ENCODE results near the gene SLC17A1. TPM values are rescaled to one million over a fixed set of nuclear protein-coding genes. Genes with fewer than 3 reads are reported as not detected.

Gene SLC17A1
- total and polyA plus RNA-seq, 5 experiments from 2014 or later = not detected

DNA sequence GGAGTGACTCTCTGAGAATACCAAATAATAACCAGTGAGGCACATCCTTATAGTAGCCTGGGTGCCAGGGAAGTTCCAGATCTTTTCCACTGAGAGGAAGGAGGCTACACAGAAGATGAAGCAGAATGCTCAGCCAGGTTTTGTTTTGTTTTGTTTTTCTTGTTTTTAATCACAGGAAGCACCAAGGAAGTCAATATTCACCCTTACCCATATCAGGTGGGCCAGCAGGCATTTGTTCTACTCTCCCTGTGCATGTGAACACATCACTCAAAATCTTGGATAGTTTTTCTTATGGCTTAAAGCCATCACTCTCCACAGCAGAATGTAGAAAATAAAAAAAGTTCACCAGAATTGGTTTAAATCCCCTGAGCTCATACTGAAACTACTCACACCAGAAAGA lies 10.5 kb downstream of the SLC17A1 start:
- POLR2A ChIA-PET = no interaction called here
- no peak for DNase-seq
- H3K4me1 Mint-ChIP-seq = no peaks in the 10 kb centered on the region
- no peak overlapping the region for H3K4me3 Mint-ChIP-seq
- H3K27me3 Mint-ChIP-seq = peaks cover 7 to 43% (median 28%) of the 10 kb centered on the region in 5 donors
- H3K9me3 Mint-ChIP-seq = peaks cover 3 to 24% (median 14%) of the 10 kb centered on the region in 9 donors
- no peak overlapping the region for H3K27ac Mint-ChIP-seq
- no peak for ATAC-seq
- H3K36me3 Mint-ChIP-seq = peaks cover 0 to 10% (median 3%) of the 10 kb centered on the region in 3 donors

DNA sequence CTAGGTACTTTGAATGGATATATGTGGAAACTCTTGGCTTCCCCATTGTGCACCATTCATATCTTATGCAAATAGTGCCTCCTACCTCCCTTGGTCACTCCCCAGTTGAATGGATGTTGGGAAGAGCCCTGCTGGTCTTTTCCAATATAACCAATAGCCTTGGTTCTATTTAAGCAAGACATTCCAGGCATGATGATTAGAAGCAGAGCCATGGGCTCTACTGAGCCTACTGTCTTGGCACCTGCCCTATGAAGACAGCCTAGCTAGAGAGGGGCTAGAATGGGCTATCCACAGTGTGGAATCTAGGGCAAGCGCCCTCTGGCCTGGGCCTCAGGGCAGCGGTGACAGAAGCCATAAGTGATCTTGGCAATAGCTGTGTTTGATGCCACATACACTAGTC lies 15.6 kb downstream of the SLC17A1 start:
- DNase-seq = no peak

DNA sequence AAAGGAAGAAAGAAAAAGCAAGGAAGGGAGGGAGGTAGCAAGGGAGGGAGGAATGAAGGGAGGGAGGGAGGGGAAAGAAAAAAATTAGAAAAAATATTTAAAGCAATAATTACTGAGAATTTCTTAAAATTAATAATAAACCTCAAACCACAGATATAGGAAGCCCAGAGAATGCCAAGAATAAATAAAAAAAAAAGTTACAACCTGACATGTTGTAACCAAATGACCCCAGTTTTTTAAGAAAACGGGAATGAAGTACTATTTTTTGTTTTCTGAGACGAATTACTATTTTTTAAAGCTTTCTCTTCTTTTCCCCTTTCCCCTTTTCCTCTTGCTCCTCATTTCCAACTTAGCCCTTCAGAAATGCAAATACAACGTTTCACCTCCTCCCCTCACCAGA lies 16.7 kb downstream of the SLC17A1 start:
- peaks cover 0 to 5% (median 0%) of the 10 kb centered on the region in 9 donors for H3K9me3 Mint-ChIP-seq
- no peaks in the 10 kb centered on the region for H3K36me3 Mint-ChIP-seq
- H3K4me1 Mint-ChIP-seq = no peaks in the 10 kb centered on the region
- H3K27me3 Mint-ChIP-seq = peaks cover 7 to 45% (median 24%) of the 10 kb centered on the region in 5 donors
- DNase-seq (no peak), ATAC-seq (no peak)
- POLR2A ChIA-PET = no interaction called here
- no peak overlapping the region for H3K27ac Mint-ChIP-seq
- no peak overlapping the region for H3K4me3 Mint-ChIP-seq

More for the DNA sequence above, 15.6 kb downstream of the SLC17A1 start:
- H3K27ac Mint-ChIP-seq = no peak overlapping the region
- H3K9me3 Mint-ChIP-seq = peaks cover 0 to 5% (median 0%) of the 10 kb centered on the region in 9 donors
- no peaks in the 10 kb centered on the region for H3K36me3 Mint-ChIP-seq
- H3K27me3 Mint-ChIP-seq = peaks cover 7 to 45% (median 20%) of the 10 kb centered on the region in 5 donors
- H3K4me3 Mint-ChIP-seq = no peak overlapping the region
- no peaks in the 10 kb centered on the region for H3K4me1 Mint-ChIP-seq
- ATAC-seq = no peak
- POLR2A ChIA-PET = no interaction called here

DNA sequence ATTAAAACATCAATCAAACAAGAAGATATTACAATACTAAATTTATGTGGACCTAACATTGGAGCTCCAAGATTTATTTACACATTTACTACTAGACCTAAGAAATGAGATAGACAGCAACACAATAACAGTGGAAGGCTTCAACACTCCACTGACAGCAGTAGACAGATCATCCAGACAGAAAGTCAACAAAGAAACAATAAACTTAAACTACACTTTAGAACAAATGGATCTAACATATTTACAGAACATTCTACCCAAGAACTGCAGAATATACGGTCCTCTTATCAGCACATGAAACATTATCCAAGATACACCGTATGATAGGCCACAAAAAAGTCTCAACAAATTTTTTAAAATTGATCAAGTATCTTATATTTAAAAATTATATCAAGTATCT lies 27.0 kb downstream of the SLC17A1 start:
- no peak for ATAC-seq
- no peak overlapping the region for H3K4me3 Mint-ChIP-seq
- H3K27ac Mint-ChIP-seq = no peak overlapping the region

GRCh38 chr6:25801436-25801835 lies 30.4 kb downstream of the SLC17A1 start:
- POLR2A ChIA-PET = no interaction called here
- ATAC-seq = no peak
- no peak for DNase-seq
- Mint-ChIP-seq H3K4me1 (no peaks in the 10 kb centered on the region), H3K36me3 (peaks cover 0 to 7% (median 0%) of the 10 kb centered on the region in 3 donors), H3K27me3 (peaks cover 15 to 35% (median 28%) of the 10 kb centered on the region in 5 donors), H3K27ac (no peak overlapping the region), H3K9me3 (peaks cover 0 to 11% (median 0%) of the 10 kb centered on the region in 9 donors), H3K4me3 (no peak overlapping the region)

More for the DNA sequence above, 27.0 kb downstream of the SLC17A1 start:
- POLR2A ChIA-PET = no interaction called here
- DNase-seq = no peak
- peaks cover 0 to 7% (median 0%) of the 10 kb centered on the region in 3 donors for H3K36me3 Mint-ChIP-seq
- peaks cover 0 to 11% (median 0%) of the 10 kb centered on the region in 9 donors for H3K9me3 Mint-ChIP-seq
- H3K4me1 Mint-ChIP-seq = no peaks in the 10 kb centered on the region
- H3K27me3 Mint-ChIP-seq = peaks cover 16 to 36% (median 29%) of the 10 kb centered on the region in 5 donors

GRCh38 chr6:25794784-25795183 lies 37.1 kb downstream of the SLC17A1 start:
- peaks cover 0 to 11% (median 6%) of the 10 kb centered on the region in 5 donors for H3K27me3 Mint-ChIP-seq

DNA sequence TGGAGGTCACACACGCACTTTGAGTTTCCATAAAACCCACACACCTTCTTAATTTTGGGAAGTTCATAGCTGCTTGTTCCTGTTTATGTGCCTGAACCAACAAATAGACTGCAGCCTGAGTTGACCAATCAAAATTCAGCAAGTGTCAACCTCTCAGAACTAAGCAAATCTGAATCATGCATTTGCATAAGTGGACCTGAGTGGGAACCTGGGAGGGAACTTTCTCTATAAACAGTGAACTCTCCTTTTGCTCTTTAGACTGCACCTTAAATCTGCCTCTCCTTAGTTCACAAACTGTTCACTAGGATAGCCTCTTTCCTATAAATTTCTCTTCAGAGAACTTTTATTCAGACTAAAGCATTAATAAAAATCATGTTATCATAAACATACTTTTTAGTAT lies 37.9 kb downstream of the SLC17A1 start:
- Mint-ChIP-seq H3K27ac (no peak overlapping the region), H3K36me3 (no peaks in the 10 kb centered on the region), H3K4me3 (no peak overlapping the region), H3K9me3 (no peaks in the 10 kb centered on the region), H3K4me1 (no peaks in the 10 kb centered on the region), H3K27me3 (peaks cover 0 to 11% (median 6%) of the 10 kb centered on the region in 5 donors)
- DNase-seq (no peak), ATAC-seq (no peak)
- POLR2A ChIA-PET = no interaction called here

More at GRCh38 chr6:25794784-25795183, 37.1 kb downstream of the SLC17A1 start:
- POLR2A ChIA-PET = no interaction called here
- no peaks in the 10 kb centered on the region for H3K36me3 Mint-ChIP-seq
- H3K4me1 Mint-ChIP-seq = no peaks in the 10 kb centered on the region
- H3K4me3 Mint-ChIP-seq = no peak overlapping the region
- no peaks in the 10 kb centered on the region for H3K9me3 Mint-ChIP-seq
- ATAC-seq = no peak
- no peak overlapping the region for H3K27ac Mint-ChIP-seq
- no peak for DNase-seq

- H3K4me3 Mint-ChIP-seq = no peak overlapping the region
- H3K9me3 Mint-ChIP-seq = no peaks in the 10 kb centered on the region
- no peak overlapping the region for H3K27ac Mint-ChIP-seq
- no peaks in the 10 kb centered on the region for H3K36me3 Mint-ChIP-seq
- H3K27me3 Mint-ChIP-seq = peaks cover 0 to 4% (median 0%) of the 10 kb centered on the region in 5 donors
- DNase-seq (no peak), ATAC-seq (no peak)
- POLR2A ChIA-PET = interaction anchor here (0.5 kb wide), 1 partner anchor 11 kb away, joined by 3 read pairs; no protein-coding TSS in a partner anchor
- H3K4me1 Mint-ChIP-seq = no peaks in the 10 kb centered on the region
Observed at GRCh38 chr6:25792016-25792415, 39.8 kb downstream of the SLC17A1 start.

GRCh38 chr6:25789475-25789874 lies 42.4 kb downstream of the SLC17A1 start:
- DNase-seq = no peak
- Mint-ChIP-seq H3K9me3 (no peaks in the 10 kb centered on the region), H3K27me3 (peaks cover 0 to 2% (median 0%) of the 10 kb centered on the region in 5 donors), H3K4me1 (no peaks in the 10 kb centered on the region), H3K4me3 (no peak overlapping the region), H3K27ac (no peak overlapping the region), H3K36me3 (no peaks in the 10 kb centered on the region)
- POLR2A ChIA-PET = no interaction called here
- ATAC-seq = no peak

DNA sequence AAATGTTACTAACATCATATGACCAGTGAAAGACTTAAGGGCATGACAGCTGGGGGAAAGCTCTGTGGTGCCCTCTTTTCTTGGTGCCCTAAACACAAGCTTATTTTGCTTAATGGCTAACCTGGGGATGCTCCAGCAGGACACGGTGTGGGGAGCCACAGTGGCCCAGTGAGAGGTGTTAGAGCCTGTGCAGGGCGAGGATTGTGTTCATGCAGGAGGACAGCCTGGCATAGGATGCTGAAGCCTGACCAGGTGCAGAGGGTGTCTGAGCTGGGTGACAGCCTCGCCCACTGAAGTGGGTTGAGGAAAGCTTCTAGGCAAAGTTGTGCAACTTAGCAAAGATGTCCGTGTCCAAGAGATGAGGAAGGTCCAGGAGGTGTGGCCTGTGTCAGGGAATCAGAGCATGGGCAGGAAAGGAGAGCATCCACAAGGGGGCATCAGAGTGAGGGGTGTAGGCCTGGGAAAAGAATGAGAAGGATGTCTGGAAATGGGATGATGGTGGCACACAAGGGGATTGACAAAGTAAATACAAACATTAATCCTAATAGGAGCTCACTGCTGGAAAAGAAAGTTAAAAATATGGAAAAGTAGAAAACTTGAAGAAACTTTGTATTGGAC lies 43.4 kb downstream of the SLC17A1 start:
- Mint-ChIP-seq H3K4me3 (no peak overlapping the region), H3K36me3 (no peaks in the 10 kb centered on the region), H3K4me1 (no peaks in the 10 kb centered on the region), H3K9me3 (no peaks in the 10 kb centered on the region), H3K27ac (peak overlapping the region in 1 of 10 donors; percentile 2), H3K27me3 (peaks cover 0 to 2% (median under 1%) of the 10 kb centered on the region in 5 donors)
- DNase-seq (peak in 8 of 10 donors; percentile 14 to 67 (median 24)), ATAC-seq (peak in 1 of 2 donors; percentile 52)
- POLR2A ChIA-PET = interaction anchor here (0.8 kb wide), 1 partner anchor 238 kb away, joined by 3 read pairs; a partner anchor contains a TSS

DNA sequence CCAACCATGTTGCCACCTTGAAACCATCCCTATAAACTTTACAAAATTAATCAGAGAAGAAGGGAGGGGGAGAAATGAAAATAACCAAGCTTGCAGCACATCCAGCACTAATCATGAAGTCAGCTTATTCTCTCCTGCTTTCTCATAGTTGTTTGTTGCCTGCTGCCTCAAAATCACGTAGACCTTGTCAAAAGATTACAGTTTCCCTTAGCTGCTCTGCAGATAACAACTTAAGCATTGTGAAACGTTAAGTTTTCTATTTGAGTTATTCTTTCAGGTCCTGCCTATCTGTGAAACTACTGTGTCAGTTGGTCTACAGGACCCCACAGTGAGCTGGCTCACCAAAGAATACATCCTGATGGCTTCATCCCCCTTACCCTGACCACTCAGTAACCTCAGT lies 44.4 kb downstream of the SLC17A1 start:
- peaks cover 0 to 4% (median 2%) of the 10 kb centered on the region in 5 donors for H3K27me3 Mint-ChIP-seq
- ATAC-seq (no peak), DNase-seq (no peak)
- H3K36me3 Mint-ChIP-seq = no peaks in the 10 kb centered on the region
- H3K9me3 Mint-ChIP-seq = no peaks in the 10 kb centered on the region
- POLR2A ChIA-PET = no interaction called here
- H3K4me3 Mint-ChIP-seq = no peak overlapping the region
- H3K4me1 Mint-ChIP-seq = no peaks in the 10 kb centered on the region
- H3K27ac Mint-ChIP-seq = no peak overlapping the region

- ATAC-seq = no peak
- peaks cover 3 to 11% (median 9%) of the 10 kb centered on the region in 5 donors for H3K27me3 Mint-ChIP-seq
- H3K4me1 Mint-ChIP-seq = no peaks in the 10 kb centered on the region
- no peak for DNase-seq
- no peak overlapping the region for H3K27ac Mint-ChIP-seq
- no peaks in the 10 kb centered on the region for H3K9me3 Mint-ChIP-seq
- no peak overlapping the region for H3K4me3 Mint-ChIP-seq
- H3K36me3 Mint-ChIP-seq = no peaks in the 10 kb centered on the region
- POLR2A ChIA-PET = no interaction called here
Observed at GRCh38 chr6:25781134-25781533, 50.7 kb downstream of the SLC17A1 start.

DNA sequence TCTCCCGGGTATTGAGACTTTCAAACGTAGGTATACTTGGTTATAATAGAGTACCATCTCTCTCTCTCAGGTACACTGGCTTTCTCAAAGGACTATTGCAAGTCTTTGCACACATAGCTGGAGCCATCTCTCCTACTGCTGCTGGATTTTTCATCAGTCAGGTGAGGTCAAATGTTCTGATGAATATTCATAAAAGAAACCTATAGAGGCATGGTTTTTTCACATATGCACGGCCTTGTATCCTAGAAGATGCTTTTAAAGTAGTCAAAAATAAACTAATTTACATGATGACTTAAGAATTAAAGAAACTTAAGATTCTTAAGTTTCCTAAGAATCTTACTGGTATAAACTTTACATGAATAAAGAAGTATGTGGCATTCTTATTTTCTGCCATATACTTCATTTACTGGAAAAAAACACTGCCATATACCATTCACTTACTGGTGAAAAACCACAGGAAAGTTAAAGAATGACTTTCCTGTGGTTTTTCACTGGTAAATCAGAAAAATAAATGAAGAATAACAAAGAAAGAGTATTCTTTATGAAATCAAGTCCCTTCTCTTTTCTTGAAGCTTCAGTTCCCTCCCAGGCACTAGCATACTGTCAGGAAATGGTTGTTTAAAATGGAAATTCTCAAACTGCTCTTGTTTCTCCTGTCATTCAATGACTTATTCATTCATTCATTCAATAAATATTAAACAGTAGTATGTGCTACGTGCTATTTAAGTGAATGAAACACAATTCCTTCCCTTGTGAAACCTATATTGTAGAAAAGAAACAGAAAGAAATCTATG lies 53.8 kb downstream of the SLC17A1 start:
- DNase-seq = no peak
- H3K27me3 Mint-ChIP-seq = peaks cover 2 to 13% (median 9%) of the 10 kb centered on the region in 5 donors
- no peaks in the 10 kb centered on the region for H3K4me1 Mint-ChIP-seq
- H3K27ac Mint-ChIP-seq = no peak overlapping the region
- POLR2A ChIA-PET = interaction anchor here (0.6 kb wide), 1 partner anchor 1722 kb away, joined by 3 read pairs; no protein-coding TSS in a partner anchor
- ATAC-seq = no peak
- no peak overlapping the region for H3K4me3 Mint-ChIP-seq
- H3K9me3 Mint-ChIP-seq = no peaks in the 10 kb centered on the region
- H3K36me3 Mint-ChIP-seq = no peaks in the 10 kb centered on the region
